H1 (cell line): ENCODE measurements around the gene ANKRD6. TPM values are rescaled to one million over a fixed set of nuclear protein-coding genes. Genes with fewer than 3 reads are reported as not detected.
A peak's percentile ranks its signal among the peaks of the same experiment; 100 is the strongest.

ENCODE experiments used
- CTCF ChIA-PET: fragments of 300-600 bp; sonication (Branson Sonifier 250); formaldehyde crosslinking; loops from one replicate; lab custom pipeline; 2021; ENCODE audit not compliant: partially characterized antibody; lab: Charles Lee
- POLR2A ChIA-PET: fragments of 300-600 bp; sonication (Branson Sonifier 250); formaldehyde crosslinking; loops from one replicate; lab custom pipeline; 2021; ENCODE audit warnings: inconsistent platforms; ENCODE audit not compliant: partially characterized antibody; lab: Charles Lee
- DNase-seq, 2 experiments: peaks; one replicate each; pipeline versions ENCODE4 v3.0.0 to v3.0.0-alpha.2; 2010 to 2022; ENCODE audit warnings: low spot score in 2 of 2, low read depth in 1 of 2, mixed read lengths in 1 of 2
- FAIRE-seq: peaks from 2 replicates; lab custom pipeline; 2011; peaks lifted over from hg19 to GRCh38; lab: Jason Lieb, UNC
- H2AFZ ChIP-seq: 2 replicates; pipeline ENCODE4 v1.8.1; 2012; ENCODE audit warnings: low read length, inconsistent platforms
- H2AK5ac ChIP-seq: 2 replicates; pipeline ENCODE4 v1.6.1; 2013; ENCODE audit warnings: low read depth, low read length
- H2BK120ac ChIP-seq: replicated peaks from 2 replicates; pipeline ENCODE3; 2013; ENCODE audit warnings: low read depth, low read length, inconsistent platforms
- H2BK12ac ChIP-seq: 2 replicates; pipeline ENCODE4 v1.6.1; 2013; ENCODE audit warnings: low read depth, low read length
- H2BK15ac ChIP-seq: 2 replicates; pipeline ENCODE4 v1.6.1; 2013; ENCODE audit warnings: low read length
- H2BK20ac ChIP-seq: 2 replicates; pipeline ENCODE4 v1.6.1; 2013; ENCODE audit warnings: low read length
- H2BK5ac ChIP-seq: 2 replicates; pipeline ENCODE4 v1.6.1; 2013; ENCODE audit warnings: low read depth, low read length
- H3K14ac ChIP-seq: 2 replicates; pipeline ENCODE4 v1.6.1; 2013; ENCODE audit warnings: inconsistent platforms; ENCODE audit not compliant: insufficient read length
- H3K18ac ChIP-seq: 2 replicates; pipeline ENCODE4 v1.6.1; 2013; ENCODE audit warnings: low read length; ENCODE audit errors: extremely low read depth
- H3K23ac ChIP-seq: 2 replicates; pipeline ENCODE4 v1.6.1; 2013; ENCODE audit warnings: inconsistent platforms; ENCODE audit not compliant: insufficient read length
- H3K23me2 ChIP-seq: 2 replicates; pipeline ENCODE4 v1.6.1; 2013; ENCODE audit warnings: low read depth, low read length
- H3K27ac ChIP-seq: 2 replicates; pipeline ENCODE4 v1.6.1; 2011; ENCODE audit warnings: low read depth, low read length, inconsistent platforms
- H3K27me3 ChIP-seq, 4 experiments: replicated peaks in 1 of 4; 1 replicate in 1 of 4; 2 replicates in 3 of 4; pipeline versions ENCODE4 v1.6.1 to v1.8.1; 2011 to 2013; ENCODE audit warnings: low read length in 3 of 4, mild to moderate bottlenecking in 3 of 4, inconsistent platforms in 2 of 4, mixed read lengths in 2 of 4, moderate library complexity in 1 of 4; ENCODE audit not compliant: control insufficient read depth in 3 of 4, insufficient read depth in 3 of 4; ENCODE audit errors: extremely low read depth in 1 of 4
- H3K36me3 ChIP-seq, 4 experiments: 2 replicates each; pipeline versions ENCODE4 v1.6.1 to v1.8.1; 2011 to 2013; ENCODE audit warnings: mild to moderate bottlenecking in 4 of 4, low read length in 3 of 4, moderate library complexity in 2 of 4, control low read depth in 1 of 4, inconsistent platforms in 1 of 4; ENCODE audit not compliant: insufficient read depth in 4 of 4, control insufficient read depth in 2 of 4
- H3K4ac ChIP-seq: replicated peaks from 2 replicates; pipeline ENCODE3; 2013; ENCODE audit warnings: low read length, low read depth, mixed read lengths, inconsistent platforms; ENCODE audit not compliant: insufficient read length
- H3K4me1 ChIP-seq, 4 experiments: replicated peaks in 1 of 4; 1 replicate in 1 of 4; 2 replicates in 3 of 4; pipeline versions ENCODE4 v1.6.1 to v1.8.1; 2011 to 2013; ENCODE audit warnings: low read length in 3 of 4, inconsistent platforms in 2 of 4, mixed read lengths in 1 of 4; ENCODE audit not compliant: insufficient read depth in 4 of 4, control insufficient read depth in 3 of 4
- H3K4me2 ChIP-seq, 2 experiments: 2 replicates each; pipeline versions ENCODE4 v1.6.1 to v1.8.1; 2011 to 2013; ENCODE audit warnings: low read depth in 2 of 2, low read length in 2 of 2, control low read depth in 1 of 2, inconsistent platforms in 1 of 2, mild to moderate bottlenecking in 1 of 2; ENCODE audit not compliant: insufficient read depth in 1 of 2
- H3K4me3 ChIP-seq, 4 experiments: fragments of 200-600, 300-600 bp in 1 of 4; sonication (generic), shearing (Covaris generic), sonication (Bioruptor Twin) in 1 of 4; 2 replicates each; pipeline versions ENCODE4 v1.5.1 to v1.8.1; 2011 to 2016; ENCODE audit warnings: low read length in 4 of 4, low read depth in 3 of 4, control low read depth in 2 of 4, inconsistent platforms in 2 of 4, mild to moderate bottlenecking in 2 of 4, mixed read lengths in 1 of 4, moderate library complexity in 1 of 4; ENCODE audit not compliant: insufficient read depth in 2 of 4; ENCODE audit errors: extremely low read depth in 1 of 4
- H3K56ac ChIP-seq: replicated peaks from 2 replicates; pipeline ENCODE3; 2013; ENCODE audit warnings: low read depth, mild to moderate bottlenecking, mixed read lengths, low read length, inconsistent platforms; ENCODE audit not compliant: insufficient read length
- H3K79me1 ChIP-seq: 2 replicates; pipeline ENCODE4 v1.6.1; 2013; ENCODE audit warnings: low read depth, low read length, control low read depth
- H3K79me2 ChIP-seq, 2 experiments: 2 replicates each; pipeline versions ENCODE4 v1.6.1 to v1.8.1; 2012 to 2013; ENCODE audit warnings: low read length in 2 of 2, mild to moderate bottlenecking in 2 of 2, inconsistent platforms in 1 of 2; ENCODE audit not compliant: insufficient read depth in 2 of 2, control insufficient read depth in 1 of 2
- H3K9ac ChIP-seq, 4 experiments: replicated peaks in 1 of 4; 1 replicate in 1 of 4; 2 replicates in 3 of 4; pipeline versions ENCODE4 v1.6.1 to v1.8.1; 2011 to 2013; ENCODE audit warnings: low read depth in 3 of 4, low read length in 3 of 4, control low read depth in 2 of 4, mild to moderate bottlenecking in 2 of 4, moderate library complexity in 2 of 4, inconsistent platforms in 1 of 4; ENCODE audit errors: extremely low read depth in 1 of 4
- H3K9me3 ChIP-seq, 2 experiments: 2 replicates each; pipeline versions ENCODE4 v1.6.1 to v1.8.1; 2012 to 2013; ENCODE audit warnings: mild to moderate bottlenecking in 2 of 2, moderate library complexity in 2 of 2, control low read depth in 1 of 2, inconsistent platforms in 1 of 2, low read depth in 1 of 2, low read length in 1 of 2, mixed read lengths in 1 of 2; ENCODE audit not compliant: insufficient read depth in 2 of 2
- H4K20me1 ChIP-seq, 2 experiments: replicated peaks in 1 of 2; 2 replicates each; pipeline versions ENCODE3 to v1.8.1; 2011 to 2013; ENCODE audit warnings: inconsistent platforms in 2 of 2, low read length in 2 of 2, mild to moderate bottlenecking in 1 of 2; ENCODE audit not compliant: insufficient read depth in 2 of 2, control insufficient read depth in 1 of 2
- H4K5ac ChIP-seq: 2 replicates; pipeline ENCODE4 v1.6.1; 2013; ENCODE audit warnings: low read length, low read depth, mixed read lengths, inconsistent platforms; ENCODE audit not compliant: insufficient read length
- H4K8ac ChIP-seq: 2 replicates; pipeline ENCODE4 v1.8.0; 2013; ENCODE audit warnings: mild to moderate bottlenecking, moderate library complexity, low read length, inconsistent platforms; ENCODE audit not compliant: insufficient read depth; ENCODE audit errors: extremely low read depth
- H4K91ac ChIP-seq: replicated peaks from 2 replicates; pipeline ENCODE3; 2013; ENCODE audit warnings: low read length, mixed read lengths, inconsistent platforms; ENCODE audit not compliant: insufficient read length
- BACH1 ChIP-seq: IDR thresholded peaks from 2 replicates; pipeline ENCODE4 v1.6.1; 2012; ENCODE audit warnings: low read length, improper control_type of control experiment
- CBX8 ChIP-seq: fragments of 300-800, 300-1000 bp; sonication (generic); IDR thresholded peaks from 2 replicates; pipeline ENCODE4 v1.7.1; 2016; ENCODE audit warnings: low read depth, low read length, borderline replicate concordance
- EGR1 ChIP-seq: IDR thresholded peaks from 2 replicates; pipeline ENCODE4 v1.6.1; 2011; ENCODE audit warnings: low read depth, low read length, borderline replicate concordance
- EP300 ChIP-seq, 2 experiments: IDR thresholded peaks; 1 replicate in 1 of 2; 2 replicates in 1 of 2; pipeline ENCODE4 v1.6.1; 2011 to 2012; ENCODE audit warnings: low read depth in 2 of 2, low read length in 2 of 2, mild to moderate bottlenecking in 2 of 2, borderline replicate concordance in 1 of 2, inconsistent platforms in 1 of 2, moderate library complexity in 1 of 2
- EZH2 ChIP-seq: fragments of 200-600 bp; sonication (generic); IDR thresholded peaks from 2 replicates; pipeline ENCODE4 v1.7.1; 2012; ENCODE audit warnings: low read depth, mild to moderate bottlenecking, moderate library complexity, low read length, inconsistent platforms; ENCODE audit not compliant: severe bottlenecking
- SP4 ChIP-seq: IDR thresholded peaks from 2 replicates; pipeline ENCODE4 v1.6.1; 2012; ENCODE audit warnings: low read length, inconsistent platforms
- TEAD4 ChIP-seq: IDR thresholded peaks from 2 replicates; pipeline ENCODE4 v1.6.1; 2012; ENCODE audit warnings: low read depth, low read length, inconsistent platforms, mixed read lengths
- ZNF274 ChIP-seq: IDR thresholded peaks from 2 replicates; pipeline ENCODE4 v1.7.0; 2012; ENCODE audit warnings: low read length, borderline replicate concordance; ENCODE audit errors: extremely low read depth
- WGBS, 2 experiments: shearing (Covaris generic) in 1 of 2; methylation state at CpG; one replicate each; pipeline versions ENCODE4 v1.1.6 to v1.1.7; 2013 to 2015; ENCODE audit warnings: low lambda C conversion rate in 2 of 2, mixed read lengths in 2 of 2, inconsistent platforms in 1 of 2, low coverage in 1 of 2, missing lambda C conversion rate in 1 of 2; ENCODE audit not compliant: insufficient replicate concordance in 2 of 2, insufficient coverage in 1 of 2, insufficient read length in 1 of 2; ENCODE audit errors: extremely low coverage in 1 of 2, missing lambda C conversion rate in 1 of 2; 5-methylcytosine and 5-hydroxymethylcytosine counted together
- polyA plus RNA-seq, 7 experiments: library from polyadenylated mRNA; depleted of rRNA in 3 of 7; stranded (reverse) in 5 of 7; unstranded in 2 of 7; fragments of >200 nt in 5 of 7; fragments of 200-250 nt in 2 of 7; gene quantifications; 1 replicate in 5 of 7; 2 replicates in 1 of 7; 4 replicates in 1 of 7; pipeline versions ENCODE4 v1.2.1 to v1.2.3, GENCODE V29; 2011 to 2013; ENCODE audit warnings: missing spikeins in 2 of 7, mixed read lengths in 2 of 7
- total RNA-seq: library from RNA; stranded (reverse); fragmentation: NEBNext Ultra II Directional; extraction: Animal tissue kit (Norgen Biotek cat#: 25700); gene quantifications from 2 replicates; pipeline ENCODE4 v1.2.1, GENCODE V29; 2021

Gene ANKRD6
- total and polyA plus RNA-seq, 2 of the 8 experiments (the other 6 are each of a cell fraction or from before 2014, with no cell fraction given) = 5.9 to 12.8 TPM

DNA sequence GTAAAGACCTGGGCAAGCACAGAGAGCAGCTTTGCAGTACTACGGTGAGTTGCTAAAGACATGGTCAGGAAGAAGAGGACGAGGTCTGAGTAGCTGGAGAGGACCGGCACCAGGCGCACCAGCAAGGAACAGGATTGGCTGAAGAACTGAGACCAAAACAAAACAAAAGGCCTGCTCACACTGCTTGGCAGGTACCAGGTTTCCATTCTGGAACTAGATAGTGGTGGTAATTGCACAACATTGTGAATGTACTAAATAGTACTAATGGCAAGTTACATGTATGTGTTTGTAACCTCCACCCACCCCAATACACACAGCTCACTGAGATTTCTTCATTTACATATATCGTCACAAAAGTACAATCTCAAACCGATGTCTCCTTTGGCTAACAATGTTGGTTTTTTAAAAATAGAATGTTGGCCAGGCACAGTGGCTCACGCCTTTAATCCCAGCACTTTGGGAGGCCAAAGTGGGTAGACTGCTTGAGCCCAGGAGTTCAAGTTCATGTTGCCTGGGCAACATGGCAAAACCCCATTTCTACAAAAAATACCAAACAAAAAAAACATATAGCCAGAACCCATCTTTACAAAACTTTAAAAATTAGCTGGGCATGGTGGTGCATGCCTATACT is 238.1 kb downstream of the ANKRD6 start:
- Histone ChIP-seq H3K27ac (no peak overlapping the region), H2BK5ac (peak overlapping the region; percentile 26), H2BK120ac (no peak overlapping the region), H3K79me1 (0 out of 2 replicates have a peak, but pooled peaks cover 2% of the 10 kb centered on the region), H3K18ac (no peak overlapping the region), H3K9ac (no peak overlapping the region), H3K14ac (no peak overlapping the region), H3K23me2 (no peaks in the 10 kb centered on the region), H4K20me1 (no peaks in the 10 kb centered on the region), H3K36me3 (peaks cover 44 to 82% (median 66%) of the 10 kb centered on the region in 4 experiments), H3K4me3 (no peak overlapping the region), H2BK20ac (peak overlapping the region; percentile 0; the same call in 1 of the 2 replicates), H4K5ac (no peak overlapping the region), H3K79me2 (0 out of 4 replicates have a peak, but pooled peaks cover 0 to 4% of the 10 kb centered on the region in 2 experiments), H2BK12ac (peak overlapping the region; percentile 1; the same call in 1 of the 2 replicates), H2BK15ac (no peak overlapping the region), H3K4me1 (peaks cover 4 to 11% (median 6%) of the 10 kb centered on the region in 4 experiments; a peak in 5 of 7 replicates), H3K4me2 (no peak overlapping the region), H2AK5ac (0 out of 2 replicates have a peak overlapping the region, but pooled peaks have one; percentile 19), H4K91ac (peak overlapping the region; percentile 14), H3K27me3 (no peaks in the 10 kb centered on the region), H2AFZ (no peak overlapping the region), H4K8ac (no peak overlapping the region; the same call in 1 of the 2 replicates), H3K56ac (no peak overlapping the region), H3K23ac (no peak overlapping the region), H3K9me3 (no peaks in the 10 kb centered on the region), H3K4ac (peak overlapping the region; percentile 55)
- FAIRE-seq (no peak), DNase-seq (no peak)
- CTCF ChIA-PET = interaction anchor here (1.2 kb wide), 1 partner anchor 15 kb away, joined by 3 read pairs; no protein-coding TSS in a partner anchor
- POLR2A ChIA-PET = interaction anchor here (0.6 to 1.3 kb wide), 5 partner anchors 9 to 31 kb away, joined by 3 read pairs; no protein-coding TSS in a partner anchor
- WGBS, 2 experiments = 90% methylated on average over 7 of the region's 7 CpGs; no CpG with 5 or more reads in 1 of the 2 experiments
- TF ChIP-seq EP300 (IDR thresholded peaks at IDR 0.05; ENCODE audit: borderline replicate concordance in 1 of 2, low read depth in 2 of 2, low read length in 2 of 2) (no peak), EGR1 (no peak), CBX8 (no peak), ZNF274 (no peak), SP4 (no peak), TEAD4 (no peak), EZH2 (no peak), BACH1 (no peak)
